HG02798 (cell line): ENCODE measurements around the gene CCNI2.

ENCODE experiments used
- ATAC-seq: cut with Tn5 transposase; IDR thresholded peaks from one replicate; pipeline ENCODE4 v1.9.1; 2021; ENCODE audit warnings: mild to moderate bottlenecking; ENCODE audit not compliant: unreplicated experiment, poor library complexity

Gene CCNI2

DNA sequence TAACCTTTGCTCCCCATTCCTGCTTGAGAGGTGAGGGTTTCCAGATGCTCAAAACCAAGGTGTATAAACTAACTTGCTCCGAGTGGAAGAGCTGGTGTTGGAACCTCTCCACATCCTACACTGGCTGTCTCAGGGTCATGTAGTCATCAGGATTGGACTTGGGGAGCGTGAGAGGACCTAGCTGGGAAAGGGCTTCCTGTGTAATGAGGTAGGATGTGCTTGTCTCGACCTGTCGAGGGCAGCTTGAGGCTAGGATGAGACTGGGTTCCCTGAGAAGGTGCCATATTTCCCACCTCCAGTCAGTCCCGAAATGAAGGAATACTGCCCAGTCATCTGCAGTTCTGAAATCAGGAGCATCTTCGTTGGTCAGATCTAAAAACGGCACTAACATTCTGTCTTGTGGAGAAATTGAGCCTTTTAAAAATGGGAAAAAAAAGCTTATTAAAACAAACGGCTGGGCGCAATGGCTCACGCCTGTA is 1.3 kb downstream of the CCNI2 start:
- ATAC-seq = no peak

DNA sequence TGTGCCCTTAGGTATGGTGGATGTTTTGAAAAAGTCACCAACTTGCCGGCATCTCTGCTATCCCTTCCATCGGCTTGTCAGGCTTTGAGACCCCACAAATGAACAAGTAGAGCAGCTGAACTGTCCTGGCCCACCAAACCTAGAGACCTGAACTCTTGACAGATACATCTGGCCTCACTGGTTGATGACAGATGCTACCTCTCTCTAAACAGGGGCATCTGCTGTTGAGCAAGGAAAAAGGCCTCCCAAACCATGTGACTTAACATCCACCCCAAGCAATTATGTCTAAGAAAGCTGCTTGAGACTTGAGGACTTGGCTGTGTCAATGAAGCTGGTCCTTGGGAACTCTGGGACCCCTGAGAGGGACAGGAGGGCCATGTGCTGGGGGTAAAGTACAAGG is 2.3 kb downstream of the CCNI2 start:
- no peak for ATAC-seq

DNA sequence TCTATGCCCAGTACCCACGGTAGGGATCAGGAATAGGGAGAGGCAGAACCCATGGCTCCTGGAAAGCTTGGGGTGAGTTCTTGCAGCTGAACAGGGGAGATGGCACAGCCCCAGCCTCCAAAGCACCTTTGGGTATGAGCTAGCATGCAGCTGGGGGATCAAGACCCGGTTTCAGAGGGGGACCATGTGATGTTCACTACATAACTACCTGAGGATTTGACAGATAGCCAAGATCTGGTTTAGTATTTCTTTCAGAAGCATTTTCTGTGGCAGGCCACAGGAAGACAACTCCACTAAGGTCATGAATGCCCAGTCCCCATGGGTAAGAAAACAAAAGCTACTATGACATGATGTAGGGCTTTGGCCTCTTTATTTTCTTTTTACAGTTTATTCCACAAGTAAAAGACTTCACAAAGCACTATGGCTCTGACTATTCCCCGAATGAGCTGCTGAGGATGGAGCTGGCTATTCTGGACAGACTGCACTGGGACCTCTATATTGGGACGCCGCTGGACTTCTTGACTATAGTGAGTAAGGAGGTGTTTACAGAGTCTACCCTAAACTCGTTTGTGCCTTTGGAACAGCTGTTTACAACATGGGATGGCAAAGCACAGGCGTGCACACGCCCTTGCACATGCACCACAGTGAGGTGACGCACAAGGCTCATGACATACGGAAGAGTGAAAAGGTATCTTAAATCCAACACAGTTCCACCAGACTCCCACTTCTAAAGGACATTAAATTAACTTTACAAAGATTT is 3.4 kb downstream of the CCNI2 start:
- peak; percentile 41 for ATAC-seq

DNA sequence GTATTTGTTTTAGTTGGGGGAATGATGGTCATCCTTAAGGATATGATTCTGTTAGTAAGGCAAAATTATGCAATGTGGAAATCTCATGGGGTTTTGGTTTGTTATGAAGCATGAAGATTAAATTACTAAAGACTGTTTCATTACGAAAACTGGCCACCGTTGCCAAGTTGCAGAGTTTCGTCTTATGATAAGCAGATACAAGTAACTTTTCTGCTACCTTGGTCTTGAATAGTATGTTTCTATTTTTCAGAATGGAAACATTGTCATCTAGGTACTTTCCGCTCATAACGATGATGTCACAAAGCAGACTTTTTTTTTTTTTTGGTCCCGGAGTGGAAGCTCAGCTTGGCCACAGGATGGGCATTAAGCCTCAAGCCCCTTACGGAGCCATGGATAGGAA is 4.2 kb downstream of the CCNI2 start:
- ATAC-seq = peak; percentile 48

DNA sequence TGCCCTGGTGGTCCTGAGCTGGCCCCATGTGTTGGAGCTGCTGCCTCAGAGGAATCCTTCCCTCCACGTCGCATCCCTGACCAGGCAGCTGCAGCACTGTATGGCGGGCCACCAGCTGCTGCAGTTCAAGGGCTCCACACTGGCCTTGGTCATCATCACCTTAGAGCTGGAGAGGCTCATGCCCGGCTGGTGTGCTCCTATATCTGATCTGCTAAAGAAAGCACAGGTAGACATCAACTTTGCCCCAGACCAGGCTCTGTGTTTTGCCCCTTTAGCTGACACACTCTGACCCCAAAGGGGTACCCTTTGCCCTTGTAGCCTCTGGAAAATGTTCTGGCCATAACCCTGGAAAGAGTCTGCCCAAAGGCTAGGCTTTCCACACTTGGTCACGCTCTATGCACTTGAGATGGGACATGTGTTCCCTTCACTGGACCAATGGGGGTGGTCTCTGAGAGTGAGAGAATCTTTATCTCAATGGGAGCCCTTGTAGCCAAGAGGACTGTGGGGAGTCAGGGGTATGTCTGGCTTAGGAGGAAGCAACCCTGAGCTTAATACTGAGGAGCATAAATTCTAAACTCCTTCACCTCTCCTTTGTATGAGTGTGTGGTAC is 4.8 kb downstream of the CCNI2 start:
- ATAC-seq = no peak

DNA sequence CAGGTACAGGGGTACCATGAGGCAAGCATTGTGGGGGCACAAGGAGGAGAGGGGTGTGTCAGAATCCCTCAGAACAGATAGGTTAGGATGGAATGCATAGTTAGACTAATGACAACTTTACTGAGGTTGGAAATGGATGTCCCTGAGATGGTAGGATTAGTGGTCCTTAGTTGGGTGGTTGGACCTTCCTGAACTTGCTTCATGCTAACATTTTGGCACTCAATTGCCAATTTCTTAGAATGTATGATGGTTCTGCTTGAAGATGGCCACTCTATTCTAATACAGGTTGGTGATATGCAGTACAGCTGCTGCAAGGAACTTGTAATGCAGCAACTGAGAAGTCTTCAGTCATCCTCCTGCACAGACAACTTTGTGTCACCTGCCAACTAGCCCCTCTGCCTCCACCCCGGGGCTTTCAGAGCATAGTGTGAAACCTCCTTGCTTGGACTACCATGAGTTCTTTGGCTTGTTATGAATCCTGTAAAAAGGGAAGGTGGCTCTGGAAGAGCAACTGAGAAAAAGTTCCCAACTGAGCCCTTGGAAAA is 5.4 kb downstream of the CCNI2 start:
- ATAC-seq = no peak

DNA sequence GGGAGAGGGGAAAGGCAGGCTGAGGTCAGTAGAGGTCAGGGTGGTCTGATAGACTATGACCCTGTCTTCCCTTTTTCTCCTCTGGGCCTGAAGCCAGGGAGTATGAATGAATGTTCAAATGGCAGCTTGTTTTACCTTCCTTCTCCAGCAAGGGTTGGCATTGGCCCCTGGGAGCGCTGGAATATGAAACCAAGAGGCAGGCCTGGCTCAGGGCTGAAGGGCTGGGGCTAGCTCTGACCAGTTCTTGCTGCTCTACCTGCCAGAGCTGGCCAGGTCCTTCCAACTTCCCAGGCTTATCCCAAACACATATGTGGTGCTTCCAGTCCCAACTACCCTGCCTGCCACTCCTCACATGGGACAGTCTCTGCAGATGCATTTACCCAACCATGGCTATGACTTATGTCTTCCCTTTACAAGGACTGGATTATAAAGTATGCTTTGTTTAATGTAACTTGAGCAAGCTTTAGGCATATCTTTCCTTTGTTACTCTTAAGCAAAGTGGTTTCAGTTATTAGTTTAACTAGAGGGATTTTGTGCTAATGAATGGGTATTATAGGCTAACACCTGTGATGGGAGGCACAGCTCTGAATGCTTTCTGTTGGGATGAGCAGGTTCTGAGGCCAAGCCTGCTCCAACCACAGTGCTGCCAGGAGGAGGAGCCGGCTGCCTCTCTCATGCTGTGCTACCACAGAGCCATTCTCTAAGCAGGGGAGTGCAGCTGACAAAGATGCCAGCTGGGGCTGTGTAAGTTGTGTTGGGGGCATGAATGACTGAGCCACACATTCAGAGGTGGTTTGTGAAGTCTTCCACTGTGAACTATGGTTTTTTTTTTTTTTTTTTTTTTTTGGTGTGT is 6.1 kb downstream of the CCNI2 start:
- no peak for ATAC-seq

DNA sequence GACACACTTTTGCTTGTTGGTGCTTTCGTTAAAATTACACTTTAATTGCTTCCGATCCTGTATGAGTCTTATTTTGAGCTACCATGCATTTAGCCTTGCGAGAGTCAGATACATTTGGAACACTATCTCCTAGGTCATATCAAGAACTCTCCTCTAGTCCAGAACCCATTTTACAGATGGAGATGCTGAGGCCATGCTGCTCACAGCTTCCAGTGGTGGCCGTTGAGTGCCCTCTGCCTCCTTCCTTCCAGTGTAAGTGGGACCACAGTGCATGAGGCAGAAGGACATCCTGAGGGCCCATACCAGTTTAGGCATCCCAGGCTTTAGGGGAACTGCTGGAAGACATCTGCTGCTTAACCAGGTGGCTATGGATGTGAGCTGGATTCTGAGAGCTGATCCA is 6.9 kb downstream of the CCNI2 start:
- ATAC-seq = no peak

DNA sequence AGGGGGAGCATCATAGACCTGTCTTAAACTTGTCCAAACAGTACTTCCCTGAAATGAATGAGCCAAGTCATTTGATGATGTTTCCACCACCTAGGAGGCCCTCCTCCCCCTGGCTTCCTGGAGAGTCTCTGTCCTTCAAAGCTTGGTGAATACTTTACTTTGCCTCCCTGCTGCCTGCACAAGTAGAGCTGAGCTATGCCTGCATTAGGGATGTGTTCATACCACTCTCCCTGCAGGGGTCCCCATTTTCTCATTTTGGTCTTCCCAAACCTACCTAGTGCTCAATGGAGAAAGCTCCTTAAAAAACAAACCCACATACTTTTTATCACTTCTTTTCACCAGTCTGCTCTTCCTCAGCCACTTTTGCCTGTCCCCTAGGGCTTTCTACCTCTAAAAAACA is 7.7 kb downstream of the CCNI2 start:
- ATAC-seq = no peak

DNA sequence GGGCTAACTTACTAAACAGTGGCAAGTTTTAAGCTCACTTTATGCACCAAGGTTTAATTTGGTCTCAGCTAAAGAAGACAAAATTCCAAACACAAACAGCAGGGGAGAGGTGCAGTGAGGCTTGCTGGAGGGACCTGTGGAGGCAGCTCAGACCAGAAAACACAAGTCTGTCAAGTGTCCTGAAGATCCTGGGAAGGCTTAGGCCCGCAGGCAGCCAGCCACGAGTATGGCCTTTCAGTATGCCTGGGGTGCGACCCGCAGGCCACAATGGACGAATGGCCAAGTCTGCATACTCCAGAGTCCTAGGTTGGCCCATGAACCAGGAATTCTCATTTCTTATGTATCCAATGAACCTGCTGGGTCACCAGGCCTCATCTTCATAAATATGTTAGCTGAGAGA is 9.3 kb downstream of the CCNI2 start:
- no peak for ATAC-seq

DNA sequence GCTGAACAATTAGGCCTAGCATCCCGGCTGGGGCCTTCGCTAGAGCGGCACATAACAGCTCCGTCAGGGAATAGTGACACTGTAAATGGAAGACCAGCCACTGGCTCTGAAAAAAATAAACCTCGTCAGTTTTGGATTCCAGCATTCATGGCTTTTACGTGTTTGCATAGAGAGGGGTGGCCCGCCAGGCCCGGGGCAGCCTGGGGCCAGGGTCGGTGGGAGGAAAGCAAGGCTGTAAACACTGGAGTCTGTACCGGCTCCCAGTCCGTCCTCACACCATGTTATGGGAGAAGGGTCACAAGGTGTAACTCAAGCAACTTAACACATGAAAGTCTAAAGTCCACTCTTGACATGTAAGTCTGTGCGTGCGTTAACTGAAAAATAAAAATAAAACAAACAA is 11.2 kb downstream of the CCNI2 start:
- no peak for ATAC-seq

DNA sequence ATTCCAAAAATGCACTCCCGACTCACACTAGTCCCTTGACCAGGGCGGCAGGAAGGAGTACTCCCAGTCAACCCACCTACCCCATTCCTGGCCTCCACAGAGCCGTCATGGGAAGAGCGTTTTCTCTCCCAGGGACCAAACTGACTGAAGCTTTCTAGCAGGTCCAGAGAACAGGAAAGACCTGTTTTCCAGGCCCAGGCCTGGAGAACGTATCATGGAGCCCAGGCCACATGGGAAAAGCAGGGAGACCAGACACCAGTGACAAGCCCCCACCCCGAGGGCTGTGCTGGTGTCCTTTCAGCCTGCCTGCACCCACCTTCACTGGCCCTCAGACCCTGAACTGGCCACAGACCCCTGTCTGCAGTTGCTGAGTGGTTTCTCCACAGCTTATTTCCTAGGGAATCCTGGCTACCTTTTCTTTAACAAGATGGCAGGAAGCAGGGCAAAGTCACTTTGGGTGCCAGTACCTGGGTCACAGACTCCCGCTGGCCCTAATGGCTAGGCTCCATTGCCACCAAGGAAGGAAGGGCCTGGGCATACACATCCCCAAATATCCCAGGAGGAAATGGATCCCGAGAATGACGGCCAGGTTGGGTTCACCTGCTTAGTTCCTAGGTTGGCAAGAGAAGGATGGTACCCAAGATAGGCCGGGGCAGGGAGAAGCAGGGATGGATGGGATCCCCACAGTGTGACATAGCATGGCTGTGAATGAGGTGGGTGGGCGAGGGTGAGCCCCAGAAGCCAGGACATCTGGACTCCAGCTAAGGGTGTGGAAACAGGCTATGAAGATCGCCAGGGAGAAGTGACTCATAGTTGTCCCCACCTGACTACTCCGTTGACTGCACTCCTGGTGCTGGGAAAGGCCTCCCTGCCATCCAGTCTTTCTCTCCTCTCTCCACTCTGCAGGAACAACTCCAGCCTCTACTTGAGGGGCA is 12.2 kb downstream of the CCNI2 start:
- ATAC-seq = no peak

DNA sequence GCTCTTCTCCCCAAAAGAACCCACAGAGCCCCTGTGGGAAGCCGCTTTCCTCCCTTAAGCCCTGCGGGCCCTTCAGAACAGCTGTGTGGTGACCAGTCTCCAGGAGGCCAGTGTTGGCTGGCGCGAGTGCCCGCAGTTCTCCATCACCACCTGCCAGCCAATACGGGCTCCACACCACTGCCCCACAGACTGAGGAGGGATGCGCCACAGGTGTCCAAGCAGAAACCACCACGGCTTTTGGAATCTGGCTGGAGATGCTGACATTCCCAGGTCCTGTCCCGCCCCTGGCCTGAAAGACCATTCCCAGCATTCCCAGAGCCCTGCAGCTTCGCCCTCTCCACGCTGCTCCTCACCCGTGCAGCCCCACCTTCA is 12.8 kb downstream of the CCNI2 start:
- no peak for ATAC-seq

DNA sequence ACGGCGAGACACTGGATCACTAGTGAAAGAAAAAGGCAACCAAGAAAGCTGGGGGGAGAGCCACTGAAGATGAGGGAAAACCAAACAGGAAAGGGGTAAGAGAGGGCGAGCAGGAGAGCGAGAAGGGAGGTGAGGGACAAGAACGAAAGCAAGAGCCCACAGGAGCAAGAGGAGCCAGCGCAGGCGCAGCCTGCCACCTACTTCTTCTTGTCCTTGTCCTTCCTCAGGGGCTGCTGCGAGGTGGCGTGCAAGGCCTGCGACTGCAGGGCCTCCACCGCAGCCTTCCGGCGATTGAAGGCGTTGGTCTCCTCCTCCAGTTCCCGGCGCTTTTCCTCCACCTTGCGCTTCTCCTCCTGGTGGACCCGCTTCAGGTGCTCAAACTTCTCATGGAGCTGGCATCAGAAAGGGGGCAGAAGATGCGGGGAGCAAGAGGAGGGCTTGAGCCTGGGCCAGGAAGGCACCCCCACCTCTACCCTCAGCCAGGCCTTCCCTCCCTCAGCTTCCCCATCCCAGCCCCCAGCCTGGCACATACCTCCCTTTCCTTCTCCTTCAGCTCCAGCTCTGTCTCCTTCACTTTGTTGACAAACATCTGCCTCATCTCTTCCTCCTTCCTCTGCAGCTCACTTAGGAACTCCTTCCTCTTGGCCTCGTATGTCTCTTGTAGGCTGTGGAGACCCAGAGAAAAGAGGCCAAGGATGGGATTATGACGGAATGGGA is 13.5 kb downstream of the CCNI2 start:
- no peak for ATAC-seq

DNA sequence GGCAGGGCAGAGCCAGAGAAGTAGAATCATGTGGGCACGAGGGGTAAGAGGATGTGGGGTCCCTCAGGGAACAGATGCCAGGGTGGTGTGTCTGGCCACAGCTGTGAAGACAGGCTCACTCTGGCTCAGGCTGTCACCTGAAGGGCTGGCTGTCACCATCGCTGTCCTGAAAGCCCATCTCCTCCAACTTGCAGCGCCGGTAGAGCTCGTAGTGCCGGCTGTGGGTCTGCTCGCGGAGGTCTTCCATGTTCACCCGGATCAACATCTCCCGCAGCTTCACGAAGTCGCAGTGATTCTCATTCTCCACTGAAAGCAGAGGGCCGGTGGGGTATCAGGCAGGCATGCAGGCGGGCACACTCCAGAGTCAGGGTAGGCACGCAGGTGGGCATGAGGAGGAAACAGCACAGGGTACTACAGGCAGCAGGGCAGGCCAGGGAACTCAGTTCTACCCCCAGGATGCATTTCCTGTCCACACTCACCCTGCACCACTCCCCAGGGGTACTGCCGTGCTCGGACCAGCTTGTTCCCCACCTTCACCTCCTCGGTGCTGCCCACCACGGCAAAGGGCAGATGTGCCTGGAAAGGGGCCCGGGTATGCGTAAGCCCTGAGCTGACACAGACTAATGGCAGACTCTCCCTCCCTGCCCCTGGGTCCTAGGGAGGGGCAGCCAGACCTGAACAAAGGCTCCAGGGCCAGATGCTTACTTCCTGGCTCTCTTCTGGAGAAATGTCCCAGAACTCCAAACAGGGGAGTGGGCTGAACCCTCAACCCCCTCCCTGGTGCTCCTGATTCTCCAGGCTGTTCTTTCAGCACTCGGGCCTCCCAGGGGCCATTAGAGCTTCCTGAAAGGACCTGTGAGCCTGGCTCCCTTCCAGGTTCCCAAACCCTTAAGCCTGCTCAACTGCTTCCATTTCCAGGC is 14.4 kb downstream of the CCNI2 start:
- no peak for ATAC-seq

DNA sequence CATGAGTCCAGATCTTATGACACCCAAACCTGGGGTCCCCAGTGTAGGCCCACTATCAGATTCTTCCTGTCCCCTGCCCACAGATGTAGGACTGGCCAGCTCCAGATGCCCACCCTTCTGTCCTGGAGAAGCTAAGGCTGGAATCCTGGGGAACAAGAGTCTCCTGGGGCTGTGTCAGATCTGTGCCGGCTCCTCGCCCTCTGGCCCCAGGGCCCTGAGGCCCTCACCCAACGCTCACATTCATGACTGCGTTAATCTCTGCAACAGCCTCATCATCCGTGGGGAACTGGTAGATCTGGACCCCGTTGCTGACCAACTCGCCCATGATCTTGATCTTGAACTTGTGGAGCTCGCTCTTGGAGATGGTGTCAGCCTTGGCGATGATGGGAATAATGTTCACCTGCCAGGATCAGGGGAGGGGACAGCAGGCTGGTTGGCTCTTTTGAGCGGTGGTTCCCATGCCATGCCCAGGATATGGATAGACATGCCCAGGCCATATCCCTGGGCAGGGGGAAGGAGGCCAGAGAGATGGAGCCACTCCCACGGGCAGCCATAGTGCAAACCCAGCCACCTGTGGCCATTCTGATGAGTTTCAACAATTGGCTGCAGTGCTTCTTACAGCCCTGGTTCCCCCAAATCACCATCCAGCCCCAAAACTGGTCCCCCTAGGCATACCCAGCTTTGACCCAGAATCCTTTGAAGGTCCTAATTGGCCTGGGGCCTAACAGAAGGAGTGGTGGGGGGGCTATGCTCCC is 15.2 kb downstream of the CCNI2 start:
- ATAC-seq = no peak

DNA sequence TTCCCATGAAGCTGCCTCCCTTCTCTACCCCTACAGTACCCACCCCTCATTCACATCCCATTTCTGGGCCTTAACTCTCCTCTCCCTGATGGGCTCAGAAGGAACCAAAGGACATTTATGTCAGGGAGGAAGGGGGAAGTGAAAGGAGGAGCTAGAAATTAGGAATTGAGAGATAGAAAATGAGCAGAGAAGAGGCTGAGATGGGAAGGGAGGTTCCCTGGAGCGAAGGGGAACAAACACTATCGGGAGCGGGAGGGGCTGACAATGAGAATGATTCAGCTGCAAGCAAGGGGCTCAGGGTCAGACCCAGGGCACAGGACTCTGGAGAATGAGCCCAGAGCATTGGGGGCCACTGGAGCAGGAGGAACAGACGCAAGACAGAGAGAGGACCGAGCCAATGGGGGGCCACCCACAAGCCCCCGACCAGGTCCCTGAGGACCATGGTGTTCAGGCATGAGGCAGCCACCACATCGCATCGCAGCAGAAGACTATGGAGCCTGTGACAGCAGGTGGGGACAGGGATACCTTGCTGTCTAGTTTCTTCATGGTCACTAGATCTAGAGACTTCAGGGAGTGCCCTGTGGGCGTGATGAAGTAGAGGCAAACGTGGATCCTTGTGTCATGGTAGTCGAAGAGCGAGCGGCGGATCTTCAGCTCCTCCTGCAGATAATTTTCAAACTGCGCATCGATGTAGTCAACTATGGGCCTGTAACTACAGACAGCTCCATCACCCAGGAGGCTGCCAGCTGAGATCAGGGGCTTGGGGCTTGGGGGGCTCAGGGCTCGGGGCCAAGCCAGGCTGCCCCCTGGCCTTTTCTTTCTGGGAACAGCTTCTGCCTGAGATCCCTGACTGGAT is 16.2 kb downstream of the CCNI2 start:
- ATAC-seq = no peak
